Stomach smooth muscle (tissue), 2 donors: ENCODE data around the gene CNTROB.

Experiments used
- H3K27ac ChIP-seq: one replicate; pipeline ENCODE4 v1.7.0; 2013; ENCODE audit warnings: mild to moderate bottlenecking, low read length, inconsistent platforms
- H3K27me3 ChIP-seq, 2 donors: one replicate each; pipeline ENCODE4 v1.7.0; 2013; ENCODE audit warnings: low read length in 2 of 2; ENCODE audit not compliant: insufficient read depth in 2 of 2, control insufficient read depth in 1 of 2
- H3K36me3 ChIP-seq, 2 donors: one replicate each; pipeline ENCODE4 v1.7.0; 2013; ENCODE audit warnings: low read length in 2 of 2; ENCODE audit not compliant: control insufficient read depth in 2 of 2, insufficient read depth in 2 of 2
- H3K4me1 ChIP-seq: one replicate; pipeline ENCODE4 v1.7.0; 2013; ENCODE audit warnings: low read length; ENCODE audit not compliant: control insufficient read depth, insufficient read depth
- H3K4me3 ChIP-seq, 2 donors: one replicate each; pipeline ENCODE4 v1.7.0; 2013; ENCODE audit warnings: low read length in 2 of 2
- H3K9ac ChIP-seq, 2 donors: one replicate each; pipeline ENCODE4 v1.7.0; 2013; ENCODE audit warnings: low read length in 2 of 2, mild to moderate bottlenecking in 1 of 2
- H3K9me3 ChIP-seq, 2 donors: one replicate each; pipeline ENCODE4 v1.7.0; 2013; ENCODE audit warnings: low read length in 2 of 2; ENCODE audit not compliant: control insufficient read depth in 2 of 2
- donor health status: healthy.
- donor health status: Pancreatic carcinoma.

CNTROB gene

DNA sequence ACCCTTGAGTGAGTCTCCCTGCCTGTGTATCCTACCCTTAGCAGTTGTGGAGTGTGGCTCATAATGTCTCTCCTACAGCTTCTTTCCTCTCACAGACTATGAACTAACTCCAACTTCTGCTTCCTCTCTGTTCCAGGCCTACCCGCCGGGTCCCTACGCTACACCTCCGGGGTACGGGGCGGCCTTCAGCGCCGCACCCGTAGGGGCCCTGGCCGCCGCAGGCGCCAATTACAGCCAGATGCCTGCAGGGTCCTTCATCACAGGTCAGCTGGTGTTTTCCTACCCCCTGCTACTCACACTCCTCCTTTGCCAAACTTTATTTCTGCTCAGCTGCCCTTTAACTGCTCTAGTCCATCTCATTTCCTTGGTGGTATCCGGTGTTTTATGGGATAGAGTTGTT lies 21.3 kb upstream of the CNTROB start:
- no peaks in the 10 kb centered on the region for H3K27me3 ChIP-seq
- no peak overlapping the region for H3K9ac ChIP-seq
- H3K36me3 ChIP-seq = peaks cover 31 to 43% of the 10 kb centered on the region in 2 donors
- no peak overlapping the region for H3K4me3 ChIP-seq
- peaks cover 10% of the 10 kb centered on the region for H3K4me1 ChIP-seq
- H3K27ac ChIP-seq = no peak overlapping the region
- H3K9me3 ChIP-seq = no peaks in the 10 kb centered on the region

DNA sequence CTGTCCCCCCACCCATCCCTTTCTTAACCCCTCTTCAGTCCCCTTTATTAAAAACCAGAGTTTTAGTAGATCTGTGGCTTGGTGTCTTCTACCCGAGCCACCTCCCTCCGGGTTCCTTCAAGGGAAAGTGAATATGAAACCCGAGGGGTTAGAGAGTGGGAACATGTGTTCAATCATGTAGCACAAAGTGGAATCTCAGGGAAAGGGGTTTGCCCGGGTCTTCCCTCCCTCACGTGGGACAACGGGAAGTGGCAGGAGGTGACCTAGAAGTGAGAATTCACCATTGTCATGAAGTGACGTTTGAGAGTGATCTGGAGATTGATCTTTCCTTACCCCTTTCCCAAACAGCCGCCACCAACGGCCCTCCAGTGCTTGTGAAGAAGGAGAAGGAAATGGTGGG lies 20.9 kb upstream of the CNTROB start:
- Histone ChIP-seq H3K4me1 (peaks cover 13% of the 10 kb centered on the region), H3K9me3 (no peaks in the 10 kb centered on the region), H3K4me3 (no peak overlapping the region), H3K36me3 (peaks cover 30 to 39% of the 10 kb centered on the region in 2 donors), H3K27me3 (no peaks in the 10 kb centered on the region), H3K27ac (no peak overlapping the region), H3K9ac (no peak overlapping the region)

DNA sequence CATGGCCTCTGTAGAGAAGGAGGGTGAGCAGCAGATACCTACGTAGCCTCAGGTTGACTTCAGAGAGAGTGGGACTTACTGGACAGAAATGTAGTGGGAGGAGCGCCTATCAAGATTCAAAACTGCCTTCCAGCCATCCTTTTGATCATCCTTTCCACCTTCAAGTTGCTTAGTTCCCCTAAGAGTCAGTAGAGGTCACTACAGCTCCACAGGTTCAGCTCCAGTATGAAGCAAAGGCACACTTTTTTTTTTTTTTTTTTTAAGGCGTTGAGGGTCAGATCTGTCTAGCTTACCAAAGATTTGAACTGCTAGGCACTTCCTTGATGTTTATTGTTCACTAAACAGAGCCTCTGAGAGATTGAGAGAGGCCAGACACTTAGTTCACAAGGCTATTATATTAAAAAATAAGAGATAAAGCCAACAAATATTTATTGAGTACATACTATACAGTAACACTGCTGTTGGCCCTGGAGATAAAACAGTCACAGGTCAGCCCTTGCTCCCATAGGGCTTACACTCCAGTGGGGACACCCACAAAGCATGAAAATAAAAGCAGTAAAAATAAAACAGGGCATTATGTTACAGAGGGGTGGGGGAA lies 19.0 kb upstream of the CNTROB start:
- Histone ChIP-seq H3K36me3 (peaks cover 23 to 24% of the 10 kb centered on the region in 2 donors), H3K9me3 (no peaks in the 10 kb centered on the region), H3K4me1 (peaks cover 22% of the 10 kb centered on the region), H3K27ac (no peak overlapping the region), H3K27me3 (no peaks in the 10 kb centered on the region), H3K4me3 (no peak overlapping the region), H3K9ac (no peak overlapping the region)

DNA sequence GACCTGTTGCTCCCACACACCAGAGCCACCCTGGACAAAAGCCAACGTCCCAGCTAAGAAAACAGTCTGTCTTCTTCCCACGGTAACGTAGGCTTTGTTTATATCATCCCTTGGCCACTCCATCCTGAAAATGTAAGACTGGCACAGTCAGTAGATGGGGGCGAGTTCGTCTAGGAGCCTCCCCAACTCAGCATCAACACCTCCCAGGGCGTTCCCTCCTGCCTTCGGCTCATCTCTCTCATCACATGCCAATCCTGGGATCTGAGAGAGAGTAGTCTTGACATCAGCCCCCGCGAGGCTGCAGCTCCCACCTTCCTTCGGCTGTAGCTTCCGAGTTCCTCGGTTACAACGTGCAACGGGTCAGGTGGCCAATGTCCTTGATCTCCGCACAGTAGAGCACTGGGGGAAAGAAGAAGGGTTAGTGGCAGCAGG lies 16.8 kb upstream of the CNTROB start:
- H3K9me3 ChIP-seq = no peaks in the 10 kb centered on the region
- peak overlapping the region; percentile 87 for H3K27ac ChIP-seq
- no peaks in the 10 kb centered on the region for H3K27me3 ChIP-seq
- peak overlapping the region; percentile 69 to 73 for H3K9ac ChIP-seq
- H3K36me3 ChIP-seq = peaks cover 8 to 11% of the 10 kb centered on the region in 2 donors
- peak overlapping the region; percentile 84 to 88 for H3K4me3 ChIP-seq
- peaks cover 22% of the 10 kb centered on the region for H3K4me1 ChIP-seq

DNA sequence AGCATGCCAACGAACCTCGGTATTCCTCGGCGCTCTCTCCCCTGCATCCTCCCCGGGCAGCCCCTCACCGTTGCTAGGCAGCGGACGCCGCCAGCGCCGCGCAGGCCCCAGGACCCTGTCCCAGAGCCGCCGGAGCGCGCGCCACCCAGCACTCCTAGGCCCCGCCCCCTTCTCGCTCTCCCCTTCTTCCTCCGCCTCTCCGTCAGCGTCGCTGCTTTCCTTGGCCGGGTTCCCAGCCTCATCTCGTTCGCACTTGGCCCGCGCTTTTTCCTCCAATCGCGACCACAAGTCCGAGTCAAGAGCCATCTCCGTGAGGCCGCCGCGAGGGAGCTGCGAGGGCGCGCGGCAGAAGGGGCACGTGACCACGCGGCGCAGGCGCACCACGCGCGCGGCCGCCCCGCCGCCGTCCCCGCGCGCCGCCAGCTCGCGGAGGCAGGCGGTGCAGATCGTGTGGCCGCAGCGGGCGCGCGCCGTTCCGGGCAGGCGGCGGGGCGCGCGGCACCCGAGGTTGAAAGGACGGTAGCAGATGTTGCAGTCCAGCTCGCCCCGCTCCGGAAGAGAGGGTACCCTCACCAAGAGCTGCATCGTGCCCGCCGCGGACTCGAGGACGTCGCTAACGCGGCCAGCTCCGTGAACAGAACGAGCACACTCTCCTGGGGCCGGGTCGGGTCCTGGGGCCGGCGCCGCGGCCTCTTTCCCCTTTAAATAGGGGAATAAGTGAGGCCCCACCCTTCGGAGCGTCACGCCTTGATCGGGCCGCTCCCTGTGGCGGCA lies 16.2 kb upstream of the CNTROB start, which contains the start of gene RNF227:
Gene RNF227 (minus strand): TSS at position 679 of the 774 bp plus-strand sequence. CDS start 94 bp downstream, at position 585.
- no peaks in the 10 kb centered on the region for H3K27me3 ChIP-seq
- peak within 1 kb of the TSS; percentile 73 to 81 for H3K9ac ChIP-seq
- H3K27ac ChIP-seq = peak within 1 kb of the TSS; percentile 87
- H3K4me3 ChIP-seq = peak within 1 kb of the TSS; percentile 84 to 88
- no peaks in the 10 kb centered on the region for H3K9me3 ChIP-seq
- H3K36me3 ChIP-seq = peaks cover 3 to 6% of the 10 kb centered on the region in 2 donors
- H3K4me1 ChIP-seq = peaks cover 22% of the 10 kb centered on the region

DNA sequence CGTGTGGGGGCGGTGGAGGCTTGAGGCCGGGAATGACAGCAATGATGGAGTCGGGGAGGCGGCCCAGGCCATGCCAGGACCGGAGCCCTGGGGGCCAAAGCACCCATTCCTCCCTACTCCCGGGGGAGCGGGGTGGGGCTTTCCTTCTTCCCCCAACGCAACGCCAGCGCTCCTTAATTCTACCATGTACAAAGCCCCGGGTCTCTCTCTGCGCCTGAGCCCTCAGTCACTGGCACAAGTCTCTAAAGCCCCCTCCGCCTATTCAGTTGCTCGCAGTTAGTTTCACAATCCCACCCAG lies 15.7 kb upstream of the CNTROB start:
- peaks cover 0 to 5% of the 10 kb centered on the region in 2 donors for H3K36me3 ChIP-seq

DNA sequence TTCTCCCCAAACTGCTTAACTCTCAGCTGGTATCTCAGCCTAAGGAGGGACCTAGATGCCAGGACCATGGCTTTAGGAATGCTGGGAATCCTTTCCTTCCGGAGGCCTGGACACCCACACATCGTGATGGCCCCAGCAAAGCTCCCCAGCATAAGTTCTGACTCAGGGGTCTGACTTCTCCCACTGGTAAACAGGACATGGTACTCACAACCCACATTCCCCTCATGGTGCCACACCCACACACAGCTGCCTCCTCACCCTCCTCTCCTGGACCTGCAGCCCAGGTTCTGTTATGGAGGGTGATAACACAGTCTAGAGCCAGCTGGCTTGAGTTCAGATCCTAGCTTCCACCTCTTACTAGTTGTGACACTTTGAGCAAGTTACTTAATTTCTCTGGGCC lies 15.2 kb upstream of the CNTROB start:
- Histone ChIP-seq H3K27ac (peak overlapping the region; percentile 80), H3K9ac (no peak overlapping the region), H3K27me3 (no peaks in the 10 kb centered on the region), H3K9me3 (no peaks in the 10 kb centered on the region), H3K4me1 (peaks cover 22% of the 10 kb centered on the region), H3K4me3 (peak overlapping the region in 1 of 2 donors; percentile 84), H3K36me3 (peaks cover 0 to 2% of the 10 kb centered on the region in 2 donors)

More for the DNA sequence above, 15.7 kb upstream of the CNTROB start:
- peak overlapping the region; percentile 80 for H3K27ac ChIP-seq
- H3K4me1 ChIP-seq = peaks cover 22% of the 10 kb centered on the region
- peak overlapping the region; percentile 73 to 81 for H3K9ac ChIP-seq
- H3K27me3 ChIP-seq = no peaks in the 10 kb centered on the region
- peak overlapping the region; percentile 67 to 84 for H3K4me3 ChIP-seq
- no peaks in the 10 kb centered on the region for H3K9me3 ChIP-seq

DNA sequence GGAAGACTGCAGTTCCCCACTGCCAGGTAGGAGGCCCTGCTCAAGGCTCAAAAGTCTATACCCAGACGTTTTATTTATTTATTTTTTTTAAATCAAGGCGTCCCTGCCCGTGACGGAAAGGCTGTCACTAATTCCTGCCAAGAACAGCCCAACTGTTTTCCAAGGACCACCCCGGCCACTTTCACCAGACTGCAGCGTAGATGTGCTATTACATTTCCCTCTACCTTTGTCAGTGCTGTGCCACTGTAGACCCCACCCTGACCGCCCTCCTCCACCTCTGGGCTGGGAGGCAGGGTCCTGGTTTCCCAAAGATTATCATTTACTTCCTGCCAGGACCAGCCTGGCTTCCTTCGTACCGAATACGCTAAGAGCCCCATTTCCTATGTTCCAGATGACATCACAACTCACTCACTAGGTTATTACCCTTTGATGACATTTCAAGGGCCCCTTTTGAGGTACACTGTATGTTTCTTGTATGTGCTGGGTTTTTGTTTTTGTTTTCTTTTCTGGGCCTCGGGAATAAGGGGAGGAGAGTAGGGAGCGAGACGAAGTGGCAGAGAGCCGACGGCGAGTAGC lies 9.6 kb upstream of the CNTROB start:
- Histone ChIP-seq H3K27ac (peak overlapping the region; percentile 49), H3K4me3 (peak overlapping the region; percentile 56 to 80), H3K36me3 (no peaks in the 10 kb centered on the region), H3K27me3 (no peaks in the 10 kb centered on the region), H3K9me3 (no peaks in the 10 kb centered on the region), H3K4me1 (peaks cover 12% of the 10 kb centered on the region), H3K9ac (peak overlapping the region; percentile 53 to 80)

DNA sequence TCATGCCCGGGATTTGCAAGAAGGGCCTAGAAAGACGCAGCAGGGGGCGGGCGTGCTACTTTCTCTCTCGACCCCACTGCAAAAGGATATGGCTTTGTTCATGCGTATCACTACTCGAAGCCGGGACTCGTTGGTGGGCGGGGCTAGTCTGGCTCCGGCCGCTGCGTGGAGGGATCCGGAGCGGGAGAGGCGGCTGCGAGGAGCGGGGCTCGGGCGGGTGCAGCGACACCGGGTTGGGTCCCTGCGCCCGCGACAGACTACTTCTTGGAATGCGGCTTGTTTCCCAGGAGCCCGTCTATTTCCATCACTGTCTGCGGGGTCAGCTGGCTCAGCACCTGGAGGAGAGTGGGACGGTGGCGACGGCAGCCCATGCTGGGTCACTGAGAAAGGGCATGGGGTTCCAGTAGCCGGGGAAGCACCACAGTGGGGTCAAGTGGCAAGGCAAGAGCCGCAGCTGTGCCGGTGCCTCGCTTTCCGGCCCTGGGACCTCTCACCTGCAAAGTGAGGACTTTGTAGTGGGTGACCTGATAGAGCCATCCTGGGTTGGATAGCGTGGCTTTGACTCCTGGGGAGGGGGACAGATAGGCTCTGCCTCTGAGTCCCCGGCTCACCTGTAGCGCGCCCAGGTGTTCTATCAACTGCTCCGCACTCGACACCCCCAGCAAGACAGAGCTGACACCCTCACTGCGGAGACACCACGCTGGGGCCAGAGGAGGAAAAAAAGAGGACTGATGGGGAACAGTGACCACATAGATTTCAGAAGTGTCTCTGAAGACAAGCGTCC lies 9.0 kb upstream of the CNTROB start:
- peaks cover 12% of the 10 kb centered on the region for H3K4me1 ChIP-seq
- H3K27me3 ChIP-seq = peaks cover 0 to 2% of the 10 kb centered on the region in 2 donors
- peak overlapping the region; percentile 53 to 80 for H3K9ac ChIP-seq
- no peaks in the 10 kb centered on the region for H3K9me3 ChIP-seq
- no peaks in the 10 kb centered on the region for H3K36me3 ChIP-seq
- peak overlapping the region; percentile 49 for H3K27ac ChIP-seq
- H3K4me3 ChIP-seq = peak overlapping the region; percentile 56 to 80

DNA sequence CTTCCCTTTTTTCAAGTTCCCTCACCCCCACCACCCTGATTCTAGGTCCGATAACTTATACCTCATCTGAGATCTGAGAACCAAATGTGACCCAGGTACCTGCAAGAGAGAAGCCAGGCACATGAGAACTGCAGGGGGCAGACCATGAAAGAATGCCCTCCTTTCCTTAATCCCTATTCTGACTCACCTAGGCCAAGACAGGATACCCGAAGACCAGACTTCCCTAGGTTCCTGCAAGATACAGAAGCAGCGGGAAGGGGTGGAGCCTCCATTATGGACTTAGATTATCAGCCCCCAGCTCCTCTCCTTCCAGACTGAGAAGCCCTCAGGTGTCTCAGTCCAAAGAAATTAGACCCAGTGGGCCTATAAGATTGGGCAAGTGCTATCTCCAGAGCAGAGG lies 4.4 kb upstream of the CNTROB start:
- H3K9ac ChIP-seq = no peak overlapping the region
- peaks cover 29% of the 10 kb centered on the region for H3K4me1 ChIP-seq
- no peaks in the 10 kb centered on the region for H3K9me3 ChIP-seq
- no peak overlapping the region for H3K4me3 ChIP-seq
- H3K27me3 ChIP-seq = peaks cover 2 to 15% of the 10 kb centered on the region in 2 donors
- no peaks in the 10 kb centered on the region for H3K36me3 ChIP-seq
- H3K27ac ChIP-seq = no peak overlapping the region
